GM19395 (cell line): ENCODE measurements around the gene SDCCAG8.
A peak's percentile ranks its signal among the peaks of the same experiment; 100 is the strongest.

Source experiments
- ATAC-seq: cut with Tn5 transposase; IDR thresholded peaks from one replicate; pipeline ENCODE4 v1.9.1; 2021; ENCODE audit warnings: mild to moderate bottlenecking, moderate library complexity; ENCODE audit not compliant: unreplicated experiment

SDCCAG8 gene

GRCh38 chr1:243253926-243254232 is 2.0 kb upstream of the SDCCAG8 start:
- no peak for ATAC-seq

GRCh38 chr1:243254233-243254926 is 1.5 kb upstream of the SDCCAG8 start:
- ATAC-seq = peak; percentile 24

- peak; percentile 64 for ATAC-seq
Measured at GRCh38 chr1:243254927-243255790, 682 bp upstream of the SDCCAG8 start, which contains the start of gene CEP170. Gene CEP170, minus strand, starts transcription at chr1:243255281. Its CDS starts 30,001 bp downstream, at chr1:243225280.

- ATAC-seq = no peak
Measured at GRCh38 chr1:243256590-243256989, 749 bp downstream of the SDCCAG8 start.

- no peak for ATAC-seq
Measured at GRCh38 chr1:243257189-243257588, 1.3 kb downstream of the SDCCAG8 start.

GRCh38 chr1:243258731-243259130 is 2.9 kb downstream of the SDCCAG8 start:
- ATAC-seq = no peak

GRCh38 chr1:243260221-243260880 is 4.5 kb downstream of the SDCCAG8 start:
- ATAC-seq = no peak

GRCh38 chr1:243261390-243261789 is 5.5 kb downstream of the SDCCAG8 start:
- ATAC-seq = no peak

- ATAC-seq = no peak
Measured at GRCh38 chr1:243264717-243265116, 8.9 kb downstream of the SDCCAG8 start.

- no peak for ATAC-seq
Measured at GRCh38 chr1:243266231-243266630, 10.4 kb downstream of the SDCCAG8 start.

- no peak for ATAC-seq
Measured at GRCh38 chr1:243267471-243267880, 11.6 kb downstream of the SDCCAG8 start.

GRCh38 chr1:243267914-243268653 is 12.2 kb downstream of the SDCCAG8 start:
- ATAC-seq = no peak

- ATAC-seq = peak; percentile 22
Measured at GRCh38 chr1:243268751-243269460, 13.1 kb downstream of the SDCCAG8 start.

GRCh38 chr1:243269461-243269801 is 13.6 kb downstream of the SDCCAG8 start:
- ATAC-seq = peak; percentile 66

- ATAC-seq = no peak
Measured at GRCh38 chr1:243270097-243270864, 14.4 kb downstream of the SDCCAG8 start.

GRCh38 chr1:243271996-243272395 is 16.2 kb downstream of the SDCCAG8 start:
- ATAC-seq = no peak

- ATAC-seq = no peak
Measured at GRCh38 chr1:243272401-243272800, 16.6 kb downstream of the SDCCAG8 start.

GRCh38 chr1:243273506-243273905 is 17.7 kb downstream of the SDCCAG8 start:
- ATAC-seq = no peak

GRCh38 chr1:243273945-243274344 is 18.1 kb downstream of the SDCCAG8 start:
- no peak for ATAC-seq

GRCh38 chr1:243275316-243275715 is 19.5 kb downstream of the SDCCAG8 start:
- no peak for ATAC-seq
